Body of pancreas (tissue), 4 donors: ENCODE data around the gene TBC1D24. TPM values are rescaled to one million over a fixed set of nuclear protein-coding genes. Genes with fewer than 3 reads are reported as not detected.

Experiments
- ATAC-seq: fragments of 150-250 bp; one replicate; pipeline ENCODE4 v1.9.1; 2016
- DNase-seq, 4 donors: peaks; one replicate each; pipeline ENCODE4 v3.0.0-alpha.2; 2019
- H3K27ac ChIP-seq, 4 donors: fragments of 200-600 bp; sonication (generic); 1 replicate in 3 of 4; 2 replicates in 1 of 4; pipeline versions ENCODE4 v1.5.1 to v1.6.1; 2016 to 2019; ENCODE audit warnings: mild to moderate bottlenecking in 1 of 4, mixed read lengths in 1 of 4, moderate library complexity in 1 of 4
- H3K27me3 ChIP-seq, 2 donors: fragments of 200-600 bp; sonication (generic); one replicate each; pipeline ENCODE4 v1.6.0; 2016; ENCODE audit warnings: mild to moderate bottlenecking in 1 of 2
- H3K36me3 ChIP-seq, 2 donors: fragments of 200-600 bp; sonication (generic); replicated peaks in 1 of 2; 2 replicates each; pipeline ENCODE4 v1.5.1; 2016; ENCODE audit warnings: low read depth in 2 of 2; ENCODE audit not compliant: insufficient read depth in 1 of 2
- H3K4me1 ChIP-seq: fragments of 200-600 bp; sonication (generic); one replicate; pipeline ENCODE4 v1.6.0; 2016
- H3K4me3 ChIP-seq, 2 donors: fragments of 200-600 bp; sonication (generic); 1 replicate in 1 of 2; 2 replicates in 1 of 2; pipeline ENCODE4 v1.5.1; 2016 to 2019
- H3K9me3 ChIP-seq, 3 donors: fragments of 200-600 bp; sonication (generic); 1 replicate in 2 of 3; 2 replicates in 1 of 3; pipeline ENCODE4 v1.5.1; 2016
- CTCF ChIP-seq, 7 experiments: fragments of 450-650 bp in 4 of 7; fragments of 200-600 bp in 3 of 7; sonication (generic) in 3 of 7; IDR thresholded peaks; one replicate each; pipeline ENCODE4 v1.5.1; 2016 to 2019; ENCODE audit warnings: antibody characterized with exemption in 7 of 7
- POLR2A ChIP-seq, 3 donors: fragments of 450-650 bp; IDR thresholded peaks; one replicate each; pipeline ENCODE4 v1.6.1; 2016; ENCODE audit warnings: antibody characterized with exemption in 3 of 3, mild to moderate bottlenecking in 2 of 3
- WGBS, 2 donors: methylation state at CpG; one replicate each; pipeline ENCODE4 v1.1.5; 2017; 5-methylcytosine and 5-hydroxymethylcytosine counted together
- intact Hi-C: fragments of 100-400 bp; cut with DNase I; formaldehyde crosslinking; loops from one replicate; pipeline ENCODE4 v1.15.1; 2023
- total RNA-seq, 2 donors: library from RNA; depleted of rRNA; stranded (reverse); fragments of >200 nt; gene quantifications; one replicate each; pipeline ENCODE4 v1.1.0, GENCODE V29; 2016

TBC1D24 gene
- total RNA-seq, result 10 to 100 TPM; 18.7 to 30.0 TPM

GRCh38 chr16:2474877-2475412 lies at the start of gene TBC1D24:
Gene TBC1D24 (plus strand): TSS chr16:2475127. CDS start chr16:2496149, 21,022 bp downstream.
- Histone ChIP-seq H3K27ac (peak within 1 kb of the TSS; percentile 67 to 91 (median 88)), H3K9me3 (no peaks in the 10 kb centered on the region), H3K4me3 (peak within 1 kb of the TSS; percentile 51 to 80), H3K4me1 (peaks cover 68% of the 10 kb centered on the region), H3K27me3 (no peaks in the 10 kb centered on the region), H3K36me3 (no peaks in the 10 kb centered on the region)
- WGBS, 2 donors, result 0 to 1% methylated on average over 14 to 32 of the region's 77 CpGs
- TF ChIP-seq CTCF (IDR thresholded peaks at IDR 0.05) (no peak), POLR2A (IDR thresholded peaks at IDR 0.05) (peak; percentile 57 to 73 (median 58))
- ATAC-seq, result peak; percentile 87
- intact Hi-C loops, result no loop called here
- DNase-seq, result peak; percentile 88 to 92 (median 90)

- DNase-seq, result no peak
- Histone ChIP-seq H3K27ac (no peak overlapping the region), H3K4me3 (no peak overlapping the region), H3K9me3 (no peaks in the 10 kb centered on the region), H3K36me3 (no peaks in the 10 kb centered on the region), H3K27me3 (no peaks in the 10 kb centered on the region), H3K4me1 (peaks cover 24% of the 10 kb centered on the region)
- intact Hi-C loops, result loop anchor here (5.0 kb wide), 1 partner anchor 89 kb away; no protein-coding TSS in a partner anchor
- WGBS, 2 donors, result 90 to 93% methylated on average over 7 to 13 of the region's 13 CpGs
- TF ChIP-seq POLR2A (IDR thresholded peaks at IDR 0.05) (no peak), CTCF (IDR thresholded peaks at IDR 0.05) (no peak)
- ATAC-seq, result no peak
These were observed 49.0 kb upstream of the TBC1D24 start for GRCh38 chr16:2425825-2426430.

- Histone ChIP-seq H3K9me3 (no peaks in the 10 kb centered on the region), H3K4me3 (no peak overlapping the region), H3K4me1 (peaks cover 24% of the 10 kb centered on the region), H3K36me3 (no peaks in the 10 kb centered on the region), H3K27ac (no peak overlapping the region), H3K27me3 (no peaks in the 10 kb centered on the region)
- DNase-seq (peak in 3 of 4 donors; percentile 19 to 69 (median 44)), ATAC-seq (no peak)
- no peak for TF ChIP-seq CTCF (IDR thresholded peaks at IDR 0.05)
- TF ChIP-seq POLR2A (IDR thresholded peaks at IDR 0.05), result no peak
- intact Hi-C loops, result loop anchor here (5.0 kb wide), 1 partner anchor 90 kb away; no protein-coding TSS in a partner anchor
- WGBS, 2 donors, result 86 to 95% methylated on average over 5 to 6 of the region's 6 CpGs
These were observed 48.0 kb upstream of the TBC1D24 start for GRCh38 chr16:2426941-2427361.

GRCh38 chr16:2427526-2427925 lies 47.4 kb upstream of the TBC1D24 start:
- no peaks in the 10 kb centered on the region for H3K9me3 ChIP-seq
- DNase-seq (no peak), ATAC-seq (no peak)
- H3K27ac ChIP-seq, result no peak overlapping the region
- TF ChIP-seq CTCF (IDR thresholded peaks at IDR 0.05) (no peak), POLR2A (IDR thresholded peaks at IDR 0.05) (no peak)
- H3K4me1 ChIP-seq, result peaks cover 24% of the 10 kb centered on the region
- WGBS, 2 donors, result 78 to 83% methylated on average over 4 of the region's 4 CpGs
- intact Hi-C loops, result loop anchor here (5.0 kb wide), 1 partner anchor 90 kb away; no protein-coding TSS in a partner anchor
- H3K36me3 ChIP-seq, result no peaks in the 10 kb centered on the region
- no peak overlapping the region for H3K4me3 ChIP-seq
- no peaks in the 10 kb centered on the region for H3K27me3 ChIP-seq
